DMS 273 (cell line): ENCODE results near the gene EFHD2.
"Not testable (repeated sequence)": the region's sequence is repeated elsewhere in the genome, so short reads cannot be mapped to it uniquely, and the experiment has no call there.

Experiments used
- DNase-seq: peaks from one replicate; lab custom pipeline; 2025; ENCODE audit not compliant: unreplicated experiment; lab: John Stamatoyannopoulos, UW

The EFHD2 gene

GRCh38 chr1:15429701-15430149 is 20.0 kb downstream of the EFHD2 start:
- no peak for DNase-seq

- DNase-seq = peak; percentile 83
Observed at GRCh38 chr1:15430787-15431570, 21.3 kb downstream of the EFHD2 start.

GRCh38 chr1:15431571-15431948 is 21.9 kb downstream of the EFHD2 start:
- DNase-seq = no peak

GRCh38 chr1:15432324-15432723 is 22.6 kb downstream of the EFHD2 start:
- peak; percentile 86 for DNase-seq

DNA sequence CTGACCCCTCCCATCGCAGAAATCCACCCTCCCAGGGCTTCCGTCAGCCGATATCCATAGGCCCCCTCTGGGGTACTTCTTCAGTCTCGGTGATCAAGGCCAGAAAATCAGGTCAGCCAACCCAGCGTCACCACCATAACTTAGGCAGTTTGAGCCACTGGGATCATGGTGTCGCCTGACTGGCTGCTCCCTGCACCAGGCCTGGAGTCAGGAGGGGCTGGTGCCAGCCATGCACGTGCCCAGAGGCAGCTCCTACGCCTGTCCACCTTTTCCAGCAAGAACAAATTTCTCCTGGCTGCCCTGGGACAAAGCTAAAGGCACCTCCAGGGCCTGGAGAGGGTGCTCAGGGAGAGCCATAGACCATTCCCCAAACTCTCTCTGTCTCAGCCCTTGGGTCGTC is 23.8 kb downstream of the EFHD2 start:
- no peak for DNase-seq

DNA sequence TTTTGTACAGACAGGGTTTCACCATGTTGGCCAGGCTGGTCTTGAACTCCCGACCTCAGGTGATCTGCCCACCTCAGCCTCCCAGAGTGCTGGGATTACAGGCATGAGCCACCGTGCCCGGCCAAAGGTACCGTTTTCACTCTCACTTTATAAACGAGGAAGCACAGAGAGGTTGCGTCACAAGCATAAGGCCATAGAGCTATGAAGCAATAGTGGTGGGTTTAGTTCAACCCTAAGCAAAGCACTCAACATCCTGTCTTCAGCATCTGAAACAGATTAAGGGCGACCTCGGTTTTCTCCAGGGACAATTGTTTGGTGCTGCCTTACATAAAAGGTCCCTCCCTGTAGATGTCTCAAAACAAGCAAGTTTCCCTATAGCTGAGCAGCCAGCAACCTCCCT is 25.1 kb downstream of the EFHD2 start:
- DNase-seq = not testable (repeated sequence)

DNA sequence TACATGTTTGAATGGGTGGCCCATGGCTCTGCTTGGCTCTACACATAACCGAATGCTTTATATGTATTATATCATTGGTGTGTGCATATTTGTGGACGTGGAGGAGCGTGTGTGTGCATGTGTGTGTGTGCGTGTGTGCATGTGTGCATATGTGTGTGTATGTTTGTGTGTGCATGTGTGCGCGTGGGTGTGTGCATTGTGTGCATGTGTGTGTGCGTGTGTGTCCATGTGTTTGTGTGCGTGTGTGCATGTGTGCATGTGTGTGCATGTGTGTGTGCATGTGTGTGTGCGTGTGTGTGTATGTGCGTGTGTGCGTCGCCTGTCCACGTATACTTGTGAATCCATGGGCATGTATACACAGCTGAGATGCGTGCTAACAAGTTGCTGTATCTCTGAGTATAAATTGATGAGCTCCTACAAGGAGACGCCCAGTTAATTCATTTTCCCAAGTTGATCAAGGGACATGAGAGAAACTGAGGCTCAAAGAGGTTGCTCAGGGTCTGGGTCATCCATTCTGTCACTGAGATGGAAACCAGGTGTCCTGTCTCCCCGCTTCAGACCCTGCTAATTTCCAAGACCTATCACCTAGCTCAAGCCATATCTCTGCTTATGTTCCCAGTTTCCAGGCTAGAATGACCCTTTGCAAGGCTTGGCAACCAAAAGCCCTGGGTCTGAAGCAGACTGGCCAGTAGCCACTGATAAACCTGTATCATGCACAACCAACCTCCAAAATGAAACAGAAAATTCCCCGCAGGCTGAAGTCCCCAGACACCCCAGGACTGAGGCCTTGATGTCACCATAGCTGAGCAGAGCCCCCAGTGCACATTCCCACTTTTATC is 25.8 kb downstream of the EFHD2 start:
- DNase-seq = no peak

- DNase-seq = no peak
Observed at GRCh38 chr1:15436881-15437442, 27.3 kb downstream of the EFHD2 start.

- no peak for DNase-seq
Observed at GRCh38 chr1:15439325-15439724, 29.6 kb downstream of the EFHD2 start.

- no peak for DNase-seq
Observed at GRCh38 chr1:15440357-15440756, 30.7 kb downstream of the EFHD2 start.

DNA sequence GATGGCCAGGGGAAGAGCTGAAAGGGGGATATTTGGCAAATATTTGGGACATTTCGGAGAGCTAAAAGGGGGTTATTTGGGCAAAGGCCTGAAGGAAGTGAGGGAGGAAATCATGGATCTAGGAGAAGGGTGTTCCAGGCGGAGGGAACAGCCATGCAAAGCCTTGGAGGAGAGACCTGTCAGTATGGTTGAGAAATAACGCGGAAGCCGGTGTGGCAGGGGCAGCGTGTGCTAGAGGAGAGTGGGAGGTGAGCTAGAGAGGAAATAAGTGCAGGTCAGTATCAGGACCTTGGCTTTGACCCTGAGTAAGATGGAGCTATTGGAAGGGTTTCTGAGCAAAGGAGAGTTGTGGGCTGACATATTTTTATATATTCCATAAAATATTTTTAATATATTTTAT is 31.6 kb downstream of the EFHD2 start:
- no peak for DNase-seq

GRCh38 chr1:15442119-15442518 is 32.4 kb downstream of the EFHD2 start:
- no peak for DNase-seq

- DNase-seq = no peak
Observed at GRCh38 chr1:15442759-15443158, 33.1 kb downstream of the EFHD2 start.

DNA sequence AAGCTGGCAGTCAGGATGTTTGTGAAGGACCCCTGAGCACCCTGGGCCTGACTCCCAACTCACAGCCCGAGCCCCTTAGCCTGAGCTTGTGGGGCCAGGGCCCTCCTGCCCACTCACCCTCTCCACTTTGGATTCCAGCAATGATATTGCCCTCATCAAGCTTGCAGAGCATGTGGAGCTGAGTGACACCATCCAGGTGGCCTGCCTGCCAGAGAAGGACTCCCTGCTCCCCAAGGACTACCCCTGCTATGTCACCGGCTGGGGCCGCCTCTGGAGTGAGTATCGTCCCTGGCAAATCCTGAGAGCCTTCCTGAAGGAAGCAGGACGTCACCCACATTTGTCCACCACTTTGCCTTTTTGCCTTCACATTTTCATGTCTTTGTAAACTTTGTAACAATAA is 33.6 kb downstream of the EFHD2 start:
- DNase-seq = no peak

GRCh38 chr1:15444468-15445389 is 35.0 kb downstream of the EFHD2 start:
- DNase-seq = peak; percentile 55

DNA sequence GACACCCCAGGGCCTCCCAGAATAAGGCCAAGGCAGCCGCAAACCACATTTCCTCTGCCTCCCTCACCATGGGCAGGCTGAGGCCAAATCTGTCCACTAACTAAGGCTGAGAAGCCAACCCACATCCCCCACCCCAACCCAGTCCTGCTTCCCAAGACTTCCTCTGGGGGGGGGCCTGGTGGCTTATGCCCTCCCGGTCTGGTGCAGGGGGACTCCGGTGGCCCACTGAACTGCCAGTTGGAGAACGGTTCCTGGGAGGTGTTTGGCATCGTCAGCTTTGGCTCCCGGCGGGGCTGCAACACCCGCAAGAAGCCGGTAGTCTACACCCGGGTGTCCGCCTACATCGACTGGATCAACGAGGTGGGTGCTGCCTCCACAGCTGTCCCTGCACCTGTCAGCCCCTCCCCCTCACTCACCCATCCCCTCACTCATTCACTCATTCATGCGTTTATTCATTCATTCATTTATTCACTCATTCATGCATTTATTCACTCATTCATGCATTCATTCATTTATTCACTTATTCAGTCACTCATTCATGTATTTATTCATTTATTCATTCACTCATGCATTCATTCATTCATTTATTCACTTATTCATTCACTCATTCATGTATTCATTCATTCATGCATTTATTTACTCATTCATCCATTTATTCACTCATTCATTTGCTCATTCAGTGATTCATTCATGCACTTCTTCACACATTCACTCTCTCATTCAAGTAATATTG is 35.9 kb downstream of the EFHD2 start:
- DNase-seq = no peak

DNA sequence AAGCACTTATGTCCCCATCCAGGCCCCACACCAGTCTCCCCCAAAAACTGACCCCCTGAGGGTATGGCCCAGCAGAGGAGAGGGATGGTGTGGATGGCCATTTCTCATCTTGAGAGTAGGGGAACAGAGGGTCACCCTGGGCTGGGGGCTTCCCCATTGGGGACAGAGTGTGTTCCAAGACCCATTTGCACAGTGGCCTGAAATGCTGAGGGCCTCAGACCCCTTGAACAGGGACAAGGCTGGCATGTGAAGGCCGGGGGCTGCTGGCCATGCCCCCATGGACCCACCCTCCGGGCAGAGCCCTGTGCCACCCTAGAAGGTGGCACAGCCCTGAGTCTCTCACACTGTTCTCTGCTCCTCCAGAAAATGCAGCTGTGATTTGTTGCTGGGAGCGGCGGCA is 36.5 kb downstream of the EFHD2 start:
- DNase-seq = no peak

DNA sequence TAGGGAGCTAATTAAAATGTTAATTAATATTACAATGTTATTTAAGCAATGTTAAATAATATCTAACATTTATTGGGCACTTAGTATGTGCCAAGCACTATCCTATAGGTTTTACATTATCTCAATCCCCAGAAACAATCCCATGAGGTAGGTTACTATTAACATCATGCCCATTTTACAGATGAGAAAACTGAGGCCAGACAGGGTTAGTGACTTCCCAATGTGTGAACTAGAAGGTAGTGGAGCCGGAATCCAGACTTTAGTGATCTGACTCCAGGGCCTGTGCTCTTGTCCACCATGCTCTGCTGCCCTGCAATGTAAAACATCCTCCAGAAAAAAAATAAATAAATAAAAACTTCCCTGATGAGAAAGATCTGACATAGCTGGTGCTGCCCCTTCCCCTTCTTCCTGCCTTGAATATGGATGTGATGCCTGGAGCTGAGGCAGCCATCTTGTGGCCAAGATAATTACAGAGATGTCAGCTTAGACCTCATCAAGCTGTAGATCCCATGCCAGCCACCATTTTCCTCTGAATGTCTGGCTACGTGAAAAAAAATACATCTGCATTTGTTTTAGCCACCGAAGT is 39.3 kb downstream of the EFHD2 start:
- no peak for DNase-seq

- DNase-seq = no peak
Observed at GRCh38 chr1:15449567-15449966, 39.9 kb downstream of the EFHD2 start.
